HK-2 (cell line): Measurements from ENCODE around the gene MDM2.
"Not testable (repeated sequence)": the region's sequence is repeated elsewhere in the genome, so short reads cannot be mapped to it uniquely, and the experiment has no call there.

Experiments
- DNase-seq: peaks from one replicate; pipeline ENCODE4 v3.0.0-alpha.2; 2018; ENCODE audit not compliant: unreplicated experiment

Gene MDM2

DNA sequence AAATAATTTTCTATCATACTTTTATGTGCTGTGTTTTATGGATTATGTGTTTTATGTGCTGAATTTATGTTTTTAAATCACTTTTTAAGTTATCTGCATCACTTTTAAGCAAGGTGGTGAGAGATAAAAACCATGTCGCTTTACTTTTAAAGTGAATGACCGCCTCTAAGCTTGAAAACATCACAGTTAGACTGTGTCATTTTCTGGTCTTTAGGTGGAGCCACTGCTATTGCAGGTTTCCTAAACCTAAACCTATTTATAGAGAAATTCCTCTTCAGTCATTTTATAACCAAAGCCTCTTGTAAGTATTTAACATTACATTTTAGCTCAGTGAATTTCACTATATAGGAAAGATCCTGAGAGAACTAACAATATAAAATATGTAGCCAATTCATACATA is 21.0 kb upstream of the MDM2 start:
- no peak for DNase-seq

DNA sequence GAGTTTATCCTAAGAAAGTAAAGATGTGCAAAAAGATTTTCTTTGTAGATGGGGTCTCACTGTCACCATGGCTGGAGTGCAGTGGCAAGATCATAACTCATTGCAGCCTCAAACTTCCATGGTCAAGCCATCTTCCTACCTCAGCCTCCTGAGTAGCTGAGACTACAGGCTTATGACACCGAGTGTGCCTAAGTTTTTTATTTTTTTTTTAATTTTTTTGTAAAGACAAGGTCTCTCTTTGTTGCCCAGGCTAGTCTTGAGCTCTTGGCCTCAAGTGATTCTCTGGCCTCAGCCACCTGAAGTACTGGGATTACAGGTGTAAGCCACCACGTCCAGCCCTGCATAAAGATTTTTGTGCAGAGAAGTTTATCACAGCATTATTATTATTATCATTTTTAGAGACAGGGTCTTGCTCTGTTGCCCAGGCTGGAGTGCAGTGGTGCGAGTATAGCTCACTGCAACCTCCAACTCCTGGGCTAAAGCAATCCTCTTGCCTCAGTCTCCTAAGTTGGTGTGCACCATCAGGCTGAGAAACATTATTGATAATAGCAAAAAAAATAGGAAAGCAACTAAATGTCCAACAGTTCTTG is 19.3 kb upstream of the MDM2 start:
- DNase-seq = no peak

DNA sequence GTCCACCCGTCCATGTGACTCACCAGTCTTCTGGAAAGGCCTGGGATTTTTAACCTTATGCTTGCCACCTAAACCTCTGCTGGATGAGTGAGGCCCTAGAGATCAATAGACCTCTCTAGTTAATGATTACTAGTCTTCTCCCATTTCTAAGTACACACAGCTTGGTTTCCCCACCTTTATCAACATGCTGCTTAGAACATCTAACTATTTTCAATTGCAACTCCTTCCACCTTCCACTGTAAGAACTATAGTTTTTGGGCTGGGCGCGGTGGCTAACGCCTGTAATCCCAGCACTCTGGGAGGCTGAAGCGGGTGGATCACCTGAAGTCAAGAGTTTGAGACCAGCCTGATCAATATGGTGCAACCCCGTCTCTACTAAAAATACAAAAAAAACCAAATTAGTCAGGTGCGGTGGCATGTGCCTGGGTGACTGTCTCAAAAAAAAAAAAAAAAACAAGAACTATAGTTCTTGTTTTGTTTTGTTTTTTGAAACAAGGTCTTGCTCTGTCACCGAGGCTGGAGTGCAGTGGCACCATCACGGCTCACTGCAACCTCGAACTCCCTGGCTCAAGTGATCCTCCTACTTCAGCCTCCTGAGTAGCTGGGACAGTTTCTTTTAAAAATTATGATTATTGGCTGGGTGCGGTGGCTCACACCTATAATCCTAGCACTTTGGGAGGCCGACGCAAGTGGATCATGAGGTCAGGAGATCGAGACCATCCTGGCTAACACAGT is 18.7 kb upstream of the MDM2 start:
- no peak for DNase-seq

DNA sequence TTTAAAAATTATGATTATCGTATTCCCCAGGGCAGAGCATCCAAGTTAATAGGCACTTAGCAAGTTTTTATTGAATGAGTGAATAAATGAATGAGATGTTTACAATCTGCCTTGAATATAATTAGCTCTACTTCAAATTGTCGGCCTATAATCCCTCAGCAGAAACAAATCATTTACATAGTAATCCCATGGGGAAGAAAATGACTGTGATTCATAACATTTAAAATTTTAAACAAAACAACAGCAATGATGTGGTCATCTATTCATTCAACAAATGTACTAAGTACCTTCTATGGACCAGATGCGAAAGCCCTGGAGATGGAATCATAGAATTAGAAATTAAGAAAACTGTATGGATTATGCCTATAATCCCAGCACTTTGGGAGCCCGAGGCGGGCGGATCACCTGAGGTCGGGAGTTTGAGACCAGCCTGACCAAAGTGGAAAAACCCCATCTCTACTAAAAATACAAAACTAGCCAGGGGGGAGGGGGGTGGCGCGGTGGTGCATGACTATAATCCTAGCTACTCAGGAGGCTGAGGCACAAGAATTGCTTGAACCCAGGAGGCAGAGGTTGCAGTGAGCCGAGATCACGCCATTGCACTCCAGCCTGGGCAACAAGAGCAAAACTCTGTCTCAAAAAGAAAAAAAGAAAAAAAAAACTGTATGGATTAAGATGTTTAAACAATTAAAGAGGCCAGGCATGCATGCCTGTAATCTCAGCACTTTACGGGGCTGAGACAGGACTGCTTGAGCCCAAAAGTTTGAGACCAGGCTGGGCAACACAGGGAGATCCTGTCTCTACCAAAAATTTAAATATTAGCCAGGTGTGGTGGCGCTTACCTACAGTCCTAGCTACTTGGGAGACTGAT is 17.7 kb upstream of the MDM2 start:
- DNase-seq = no peak

DNA sequence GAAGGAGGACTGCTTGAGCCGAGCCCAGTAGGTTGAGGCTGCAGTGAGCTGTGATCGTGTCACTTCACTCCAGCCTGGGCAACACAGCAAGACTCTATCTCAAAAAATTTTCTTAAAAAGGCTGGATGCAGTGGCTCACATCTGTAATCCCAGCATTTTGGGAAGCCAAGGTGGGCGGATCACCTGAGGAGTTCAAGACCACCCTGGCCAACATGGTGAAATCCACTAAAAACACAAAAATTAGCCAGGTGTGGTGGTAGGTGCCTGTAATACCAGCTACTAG is 17.1 kb upstream of the MDM2 start:
- no peak for DNase-seq

DNA sequence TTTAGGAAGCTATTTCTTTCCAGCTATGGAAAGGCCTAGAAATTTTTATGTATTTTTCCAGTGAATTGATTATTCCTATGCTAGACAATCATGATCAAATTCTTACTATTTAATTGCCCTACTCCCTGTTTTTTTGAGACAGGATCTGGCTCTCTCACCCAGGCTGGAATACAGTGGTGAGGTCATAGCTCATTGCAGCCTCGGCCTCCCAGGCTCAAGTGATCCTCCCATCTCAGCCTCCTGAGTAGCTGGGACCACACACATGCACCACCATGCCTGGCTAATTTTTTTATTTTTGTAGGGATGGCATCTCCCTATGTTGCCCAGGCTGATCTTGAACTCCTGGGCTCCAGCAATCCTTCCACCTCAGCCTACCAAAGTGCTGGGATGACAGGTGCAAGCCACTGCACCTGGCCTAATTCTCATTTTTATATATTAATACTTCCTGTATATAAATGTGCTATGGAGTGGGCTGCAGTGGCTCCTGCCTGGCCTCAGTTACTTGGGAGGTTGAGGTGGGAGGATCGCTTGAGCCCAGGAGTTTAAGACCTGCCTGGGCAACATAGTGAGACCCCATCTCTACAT is 16.0 kb upstream of the MDM2 start:
- no peak for DNase-seq

DNA sequence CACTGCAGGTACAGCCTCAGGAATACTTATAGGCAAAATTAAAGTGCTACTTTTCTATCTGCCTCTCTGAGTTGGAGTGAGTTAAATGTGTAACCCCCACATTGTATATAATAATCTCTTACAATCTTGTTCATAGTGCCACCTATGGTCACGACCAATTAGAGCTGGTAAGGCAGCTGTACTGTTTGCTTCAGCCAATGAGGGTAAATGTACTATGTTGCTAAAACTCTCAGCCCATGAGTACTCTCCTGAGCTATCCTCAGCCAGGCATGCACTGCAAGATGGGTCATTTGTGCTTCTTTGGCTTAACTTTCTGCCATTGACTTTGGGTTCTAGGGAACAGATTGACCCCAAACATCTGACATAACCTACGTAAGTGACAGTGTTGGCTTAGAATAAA is 15.0 kb upstream of the MDM2 start:
- peak; percentile 13 for DNase-seq

DNA sequence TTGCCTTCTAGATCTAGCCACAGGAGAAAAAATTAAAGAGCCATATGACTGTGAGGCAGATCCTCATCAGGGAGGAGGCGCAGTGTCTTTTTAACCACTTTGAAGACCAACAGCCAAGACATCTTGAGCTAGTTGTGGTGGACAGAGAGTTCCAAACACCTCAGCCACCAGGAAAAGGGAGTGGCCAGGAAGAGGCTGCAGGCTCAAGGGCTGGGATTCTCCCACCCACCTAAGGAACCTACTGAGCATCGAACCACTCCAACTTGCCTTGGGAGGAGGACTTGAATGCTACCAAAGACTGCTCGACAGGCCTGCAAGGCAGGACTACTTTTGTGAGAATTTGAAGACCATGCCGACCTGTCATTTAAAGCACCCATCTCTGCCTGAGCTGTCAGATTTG is 14.5 kb upstream of the MDM2 start:
- DNase-seq = no peak

DNA sequence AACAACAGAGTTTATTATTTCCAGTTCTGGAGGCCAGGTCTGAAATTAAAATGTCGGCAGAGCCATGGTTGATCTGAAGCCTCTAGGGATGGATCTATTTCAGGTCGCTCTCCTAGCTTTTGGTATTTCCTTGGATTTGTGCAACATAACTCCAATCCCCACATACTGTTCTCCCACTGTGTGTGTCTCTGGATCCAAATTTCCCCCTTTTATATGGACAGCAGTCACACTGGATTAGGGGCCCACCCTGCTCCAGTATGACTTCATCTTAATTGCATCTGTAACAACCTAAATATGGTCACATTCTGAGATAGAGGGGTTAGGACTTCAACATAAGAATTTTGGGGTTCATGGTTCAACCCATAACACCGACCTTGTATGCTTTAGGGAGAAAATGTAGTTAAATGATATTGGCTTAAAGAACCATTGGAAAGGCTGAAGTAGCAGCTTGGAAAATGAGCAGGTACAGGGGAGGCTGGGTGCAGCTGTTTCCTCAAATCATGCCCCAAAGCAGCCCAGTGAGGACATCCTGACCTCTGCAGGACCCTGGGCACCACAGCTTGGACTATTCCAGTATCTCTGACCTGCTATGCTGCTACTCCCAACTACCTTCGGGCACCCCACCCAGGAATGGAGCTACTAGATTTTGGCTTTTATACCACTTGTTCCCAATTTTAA is 13.9 kb upstream of the MDM2 start:
- no peak for DNase-seq

DNA sequence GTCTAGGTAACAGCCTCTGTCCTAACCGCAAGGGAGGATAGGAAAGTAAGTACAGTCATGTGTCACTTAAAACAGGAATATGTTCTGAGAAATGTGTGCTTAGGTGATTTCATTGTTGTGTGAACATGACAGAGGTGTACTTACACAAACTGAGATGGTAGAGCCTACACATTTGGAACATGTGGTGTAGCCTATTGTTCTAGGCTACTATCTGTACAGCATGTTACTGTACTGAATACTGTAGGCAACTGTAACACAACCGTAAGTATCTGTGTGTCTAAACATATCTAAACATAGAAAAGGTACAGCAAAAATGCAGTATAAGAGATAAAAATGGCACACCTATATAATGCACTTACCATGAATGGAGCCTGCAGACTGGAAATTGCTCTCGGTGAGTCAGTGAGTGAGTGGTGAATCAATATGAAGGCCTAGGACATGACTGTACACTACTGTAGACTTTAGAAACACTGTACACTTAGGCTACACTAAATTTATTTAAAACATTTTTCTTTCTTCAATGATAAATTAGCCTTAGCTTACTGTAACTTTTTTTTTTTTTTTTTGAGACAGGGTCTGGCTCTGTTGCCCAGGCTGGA is 13.2 kb upstream of the MDM2 start:
- peak; percentile 14 for DNase-seq

DNA sequence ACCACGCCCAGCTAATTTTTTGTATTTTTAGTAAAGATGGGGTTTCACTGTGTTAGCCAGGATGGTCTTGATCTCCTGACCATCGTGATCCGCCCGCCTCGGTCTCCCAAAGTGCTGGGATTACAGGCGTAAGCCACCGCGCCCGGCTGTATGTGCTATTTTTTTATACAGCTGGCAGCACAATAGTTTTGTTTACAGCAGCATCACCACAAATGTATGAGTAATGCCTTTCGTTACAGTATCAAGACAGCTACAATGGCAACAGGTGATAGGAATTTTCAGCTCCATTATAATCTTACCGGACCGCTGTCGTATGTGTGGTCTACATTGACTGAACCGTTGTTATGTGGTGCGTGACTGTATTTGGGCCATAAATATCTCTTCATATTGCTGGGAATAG is 11.6 kb upstream of the MDM2 start:
- DNase-seq = no peak

DNA sequence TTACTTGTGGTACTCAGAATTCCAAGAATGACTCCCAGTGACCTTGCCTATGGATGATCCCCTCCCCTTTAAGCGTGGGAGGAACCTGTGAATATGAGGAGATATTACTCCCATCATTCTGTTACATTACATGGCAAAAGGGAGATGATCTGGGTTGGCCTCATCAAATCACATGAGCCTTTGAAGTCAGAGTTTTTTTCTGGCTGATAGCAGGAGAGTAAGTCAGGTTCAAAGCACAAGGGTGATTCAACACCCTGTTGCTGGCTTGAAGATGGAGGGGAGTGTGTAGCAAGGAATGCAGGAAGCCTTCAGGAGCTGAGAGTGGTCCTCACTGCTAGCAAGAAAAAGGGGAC is 9.1 kb upstream of the MDM2 start:
- no peak for DNase-seq

DNA sequence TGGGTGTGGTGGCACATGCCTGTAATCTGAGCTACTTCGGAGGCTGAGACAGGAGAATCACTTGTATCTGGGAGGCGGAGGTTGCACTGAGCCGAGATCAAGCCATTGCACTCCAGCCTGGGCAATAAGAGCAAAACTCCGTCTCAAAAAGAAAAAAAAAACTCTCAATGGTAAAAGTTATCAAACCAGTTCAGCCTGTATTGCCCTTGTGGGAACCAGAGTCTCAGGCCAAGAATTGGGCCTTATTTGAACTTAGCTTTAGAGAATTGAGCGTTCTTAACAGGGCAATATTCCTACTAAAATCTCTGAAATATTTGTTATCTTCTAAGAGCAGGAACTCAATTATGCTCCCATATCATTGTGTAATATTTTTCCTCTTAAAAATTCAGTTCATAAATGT is 7.7 kb upstream of the MDM2 start:
- DNase-seq = no peak

DNA sequence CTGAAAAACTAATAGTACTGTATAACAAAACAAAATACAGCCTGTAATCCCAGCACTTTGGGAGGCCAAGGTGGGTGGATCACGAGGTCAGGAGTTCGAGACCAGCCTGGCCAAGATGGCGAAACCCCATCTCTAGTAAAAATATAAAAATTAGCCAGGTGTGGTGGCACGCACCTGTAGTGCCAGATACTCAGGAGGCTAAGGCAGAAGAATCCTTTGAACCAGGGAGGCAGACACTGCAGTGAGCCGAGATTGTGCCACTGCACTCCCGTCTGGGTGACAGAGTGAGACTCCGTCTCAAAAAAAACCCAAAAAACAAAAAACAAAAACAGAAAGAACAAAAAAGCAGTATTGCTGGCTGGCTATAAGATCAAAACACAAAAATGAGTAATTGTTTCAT is 6.9 kb upstream of the MDM2 start:
- DNase-seq = not testable (repeated sequence)

DNA sequence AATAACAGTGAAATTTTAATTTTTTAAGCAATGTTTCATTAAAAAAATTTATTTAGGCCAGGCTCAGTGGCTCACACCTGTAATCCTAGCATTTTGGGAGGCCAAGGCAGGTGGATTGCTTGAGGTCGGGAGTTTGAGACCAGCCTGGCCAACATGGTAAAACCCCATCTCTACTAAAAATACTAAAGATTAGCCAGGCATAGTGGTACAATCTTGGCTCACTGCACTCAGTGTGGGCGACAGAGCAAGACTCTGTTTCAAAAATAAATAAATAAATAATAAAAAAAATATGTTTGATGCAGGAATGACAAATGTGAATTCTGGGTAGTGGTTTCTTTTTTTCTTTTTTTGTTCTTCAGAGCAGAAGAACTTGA is 5.6 kb upstream of the MDM2 start:
- not testable (repeated sequence) for DNase-seq

DNA sequence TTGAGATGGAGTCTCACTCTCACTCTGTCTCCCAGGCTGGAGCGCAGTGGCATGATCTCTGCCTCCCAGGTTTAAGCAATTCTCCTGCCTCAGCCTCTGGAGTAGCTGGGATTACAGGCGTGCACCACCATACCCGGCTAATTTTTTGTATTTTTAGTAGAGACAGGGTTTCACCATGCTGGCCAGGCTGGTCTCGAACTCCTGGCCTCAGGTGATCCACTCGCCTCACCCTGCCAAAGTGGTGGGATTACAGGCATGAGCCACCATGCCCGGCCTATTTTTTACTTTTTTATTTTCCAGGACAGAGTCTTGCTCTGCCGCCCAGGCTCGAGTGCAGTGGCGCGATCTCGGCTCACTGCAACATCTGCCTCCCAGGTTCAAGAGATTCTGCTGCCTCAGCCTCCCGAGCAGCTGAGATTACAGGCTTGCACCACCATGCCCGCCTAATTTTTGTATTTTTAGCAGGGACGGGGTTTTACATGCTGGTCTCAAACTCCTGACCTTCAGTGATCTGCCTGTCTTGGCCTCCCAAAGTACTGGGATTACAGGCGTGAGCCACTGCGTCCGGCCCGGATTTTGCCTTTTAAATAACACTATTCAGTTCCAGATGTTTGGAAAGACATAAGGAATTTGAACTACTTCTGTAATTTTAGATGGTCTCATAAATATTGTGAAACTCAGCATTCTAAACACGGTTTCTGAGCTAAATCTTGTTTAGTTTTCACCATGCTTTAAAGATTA is 4.9 kb upstream of the MDM2 start:
- DNase-seq = not testable (repeated sequence)

DNA sequence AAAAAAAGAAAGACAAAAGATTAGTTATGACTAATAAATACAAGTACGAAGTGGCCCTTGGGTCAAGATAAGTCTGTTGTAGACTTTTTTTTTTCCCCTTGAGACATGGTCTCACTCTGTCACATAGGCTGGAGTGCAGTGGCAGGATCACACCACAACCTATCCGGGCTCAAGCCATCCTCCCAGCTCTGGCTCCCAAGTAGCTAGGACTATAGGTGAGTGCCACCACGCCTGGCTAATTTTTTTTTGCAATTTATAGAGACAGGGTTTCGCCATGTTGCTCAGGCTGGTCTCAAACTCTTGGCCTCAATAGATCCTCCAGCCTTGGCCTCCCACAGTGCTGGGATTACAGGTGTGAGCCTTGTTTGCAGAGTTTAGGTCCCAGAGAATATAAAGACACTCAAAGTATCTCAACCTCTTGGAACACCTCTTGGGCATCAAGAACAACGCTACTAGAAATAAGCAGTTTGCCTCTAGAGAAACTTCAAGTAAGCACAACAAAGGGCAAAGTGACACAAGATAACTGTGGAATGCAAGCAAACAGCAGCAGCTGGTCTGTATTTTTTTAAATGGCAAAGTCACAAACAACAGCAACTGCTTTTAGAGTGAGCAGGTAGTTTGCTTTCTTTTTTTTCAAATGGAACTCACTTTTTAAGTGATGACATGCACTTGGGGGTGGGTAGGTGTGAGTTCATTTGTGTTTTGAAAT is 3.9 kb upstream of the MDM2 start:
- DNase-seq = no peak

DNA sequence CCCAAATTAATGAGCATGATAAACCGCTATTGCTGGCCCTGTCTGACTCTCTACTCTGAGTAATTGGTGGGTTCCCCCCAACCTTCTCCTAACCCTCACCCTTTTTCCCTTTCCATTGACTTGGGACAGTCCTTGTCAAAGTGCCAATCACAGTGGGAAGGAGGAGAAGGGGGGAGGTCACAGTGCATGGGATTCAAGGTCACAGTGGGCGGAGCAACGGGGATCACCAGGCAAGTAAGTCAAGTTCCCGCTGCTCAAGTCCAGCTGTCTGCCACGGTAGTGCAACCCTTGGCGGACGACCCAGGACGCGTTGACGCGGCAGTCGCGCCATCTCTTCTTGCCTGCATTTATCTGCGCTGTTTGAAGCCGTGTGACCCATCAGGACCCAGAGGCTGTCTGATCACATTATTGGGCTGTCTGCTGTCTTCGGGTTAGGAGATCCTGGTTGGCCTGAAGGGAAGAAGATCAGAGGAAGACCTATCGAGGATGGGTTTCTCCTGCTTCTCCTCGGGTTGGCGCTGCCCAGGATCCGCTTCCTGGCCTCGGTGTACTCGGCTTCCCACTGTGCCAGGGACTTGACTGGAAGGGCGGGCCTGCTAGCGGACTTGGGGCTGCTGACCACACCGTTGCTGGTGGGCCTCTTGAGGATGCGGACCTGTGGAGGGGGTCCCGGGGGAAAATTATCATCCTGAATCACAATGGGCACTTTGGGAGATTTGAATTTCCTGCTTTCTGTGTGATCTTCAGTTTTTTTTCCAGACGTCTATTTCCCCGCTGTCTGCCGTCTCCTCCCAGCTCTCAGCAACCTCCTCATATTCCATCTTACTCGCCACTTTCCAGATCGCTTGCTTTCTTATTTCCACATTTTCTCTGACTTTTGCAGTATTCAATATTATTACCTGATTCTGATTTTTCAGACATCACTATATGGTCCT is 3.1 kb upstream of the MDM2 start:
- no peak for DNase-seq

DNA sequence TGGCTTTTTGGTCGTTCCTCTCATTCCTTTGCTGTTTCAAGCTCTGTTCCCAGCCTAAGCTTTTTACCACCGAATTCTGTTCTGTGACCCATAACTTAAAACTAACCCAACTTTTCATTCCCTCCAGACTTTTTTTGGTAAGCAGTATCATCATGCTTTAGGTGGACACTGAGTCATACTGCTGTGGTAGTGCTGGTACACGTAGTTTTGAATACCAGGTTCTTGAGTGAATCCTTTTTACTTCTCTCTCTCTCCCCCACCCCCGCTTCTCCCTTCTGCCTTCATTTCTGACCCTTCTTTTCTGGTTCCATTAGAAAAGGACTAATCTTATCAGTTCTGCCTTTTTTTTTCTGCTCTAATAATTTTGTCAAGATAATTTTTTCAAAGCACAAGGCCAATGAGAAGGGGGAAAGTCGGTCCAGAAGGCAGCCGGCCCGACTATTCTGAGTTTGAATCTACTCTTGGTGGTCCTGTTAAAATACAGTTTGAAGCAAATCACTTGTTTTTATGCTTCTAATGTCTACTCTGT is 2.3 kb upstream of the MDM2 start:
- DNase-seq = no peak
